CD4-positive, alpha-beta T cell treated with Interleukin-6 at 100 ng/mL for 8 hours (primary cell): ENCODE measurements around the gene TAS1R3.
"Not testable (repeated sequence)": the region's sequence is repeated elsewhere in the genome, so short reads cannot be mapped to it uniquely, and the experiment has no call there.

Source experiments
- DNase-seq: peaks from one replicate; pipeline ENCODE4 v3.0.0-alpha.2; 2020; ENCODE audit warnings: mixed read lengths, low spot score

TAS1R3 gene

DNA sequence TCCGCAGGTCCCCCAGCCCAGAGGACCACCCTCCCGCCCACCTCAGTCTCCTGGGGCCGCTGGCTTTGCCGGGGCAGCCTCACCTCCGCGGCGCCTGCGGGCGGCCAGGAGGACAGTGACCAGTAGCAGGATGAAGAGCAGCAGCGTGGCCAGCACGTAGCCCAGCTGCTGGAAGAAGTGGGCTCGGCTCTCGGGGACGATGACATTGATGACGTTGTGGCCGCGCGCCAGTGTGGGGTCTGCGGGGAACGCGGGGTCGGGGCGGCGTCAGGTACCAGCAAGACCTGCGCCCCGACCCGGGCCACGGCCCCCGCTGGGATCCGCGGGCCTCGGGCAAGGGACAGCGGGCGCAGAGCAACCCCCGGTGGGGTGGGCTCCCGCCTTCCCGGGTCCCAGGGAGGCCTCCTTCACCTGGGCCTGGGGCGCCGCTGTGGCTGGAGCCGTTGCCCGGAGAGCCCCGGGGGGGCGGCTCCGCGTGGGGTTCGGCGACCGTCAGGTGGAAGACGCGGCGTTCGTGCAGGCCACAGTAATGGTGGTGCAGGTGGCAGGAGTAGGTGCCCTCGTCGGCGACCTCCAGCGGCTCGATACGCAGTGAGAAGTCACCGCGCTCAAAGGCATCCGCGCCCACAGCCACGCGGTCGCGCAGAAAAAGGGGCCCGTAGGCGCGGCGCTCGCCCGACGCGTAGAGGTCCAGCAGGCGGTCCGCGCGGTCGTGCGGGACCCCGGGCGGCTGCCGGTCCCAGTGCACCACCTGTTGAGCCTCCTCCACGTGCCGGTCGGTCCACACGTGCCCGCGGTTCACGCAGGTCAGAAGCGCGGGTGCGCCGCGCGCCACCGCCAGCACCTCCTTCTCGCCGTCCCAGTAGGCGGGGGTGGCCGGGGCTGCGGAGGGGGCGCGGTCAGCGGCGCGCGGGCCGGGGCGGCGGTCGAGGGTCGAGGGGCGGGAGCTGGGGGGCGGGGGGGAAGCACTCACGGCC lies 23.5 kb downstream of the TAS1R3 start:
- no peak for DNase-seq

DNA sequence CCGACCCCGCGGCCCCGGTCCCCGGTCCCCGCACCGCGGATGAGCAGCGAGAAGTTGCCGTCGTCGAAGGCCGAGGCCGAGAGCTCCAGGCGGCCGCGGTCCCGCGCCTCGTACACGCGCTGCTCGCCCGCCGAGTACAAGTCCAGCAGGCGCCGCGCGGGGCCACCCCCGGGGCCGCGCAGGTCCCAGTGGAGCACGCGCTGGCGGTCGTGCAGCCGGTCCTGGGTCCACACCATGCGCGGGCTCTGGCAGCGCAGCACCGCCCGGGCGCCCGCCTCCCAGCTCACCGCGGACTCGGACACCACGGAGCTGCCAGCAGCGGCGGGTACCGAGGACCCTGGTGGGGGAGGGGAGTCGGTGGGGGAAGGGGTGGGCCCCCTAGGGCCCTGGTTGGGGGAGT lies 24.3 kb downstream of the TAS1R3 start:
- no peak for DNase-seq

DNA sequence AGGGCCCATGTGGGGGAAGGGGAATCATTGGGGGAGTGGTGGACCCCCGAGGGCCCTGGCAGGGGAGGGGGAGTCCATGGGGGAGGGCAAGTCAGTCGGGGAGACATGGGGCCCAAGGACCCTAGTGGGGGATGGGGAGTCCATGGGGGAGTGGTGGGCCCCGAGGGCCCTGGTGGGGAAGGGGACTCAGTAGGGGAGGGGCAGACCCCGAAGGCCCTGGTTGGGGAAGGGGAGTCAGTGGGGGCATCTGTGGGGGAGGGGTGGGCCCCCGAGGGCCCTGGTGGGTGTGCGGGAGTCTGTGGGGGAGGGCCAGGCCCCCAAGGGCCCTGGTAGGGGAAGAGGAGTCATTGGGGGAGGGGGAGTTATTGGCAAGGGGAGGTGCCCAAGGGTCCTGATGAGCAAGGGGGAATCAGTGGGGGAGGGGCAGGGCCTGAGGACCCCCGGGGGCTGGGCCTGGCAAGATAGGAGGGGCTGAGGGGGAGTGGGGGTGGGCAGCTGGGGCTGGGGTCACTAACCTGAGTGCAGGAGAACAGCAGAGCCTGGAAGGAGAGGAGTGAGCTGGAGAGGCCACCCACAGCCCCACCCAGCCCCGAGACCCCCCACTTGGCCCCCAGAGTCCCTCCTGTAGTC lies 25.2 kb downstream of the TAS1R3 start:
- no peak for DNase-seq

DNA sequence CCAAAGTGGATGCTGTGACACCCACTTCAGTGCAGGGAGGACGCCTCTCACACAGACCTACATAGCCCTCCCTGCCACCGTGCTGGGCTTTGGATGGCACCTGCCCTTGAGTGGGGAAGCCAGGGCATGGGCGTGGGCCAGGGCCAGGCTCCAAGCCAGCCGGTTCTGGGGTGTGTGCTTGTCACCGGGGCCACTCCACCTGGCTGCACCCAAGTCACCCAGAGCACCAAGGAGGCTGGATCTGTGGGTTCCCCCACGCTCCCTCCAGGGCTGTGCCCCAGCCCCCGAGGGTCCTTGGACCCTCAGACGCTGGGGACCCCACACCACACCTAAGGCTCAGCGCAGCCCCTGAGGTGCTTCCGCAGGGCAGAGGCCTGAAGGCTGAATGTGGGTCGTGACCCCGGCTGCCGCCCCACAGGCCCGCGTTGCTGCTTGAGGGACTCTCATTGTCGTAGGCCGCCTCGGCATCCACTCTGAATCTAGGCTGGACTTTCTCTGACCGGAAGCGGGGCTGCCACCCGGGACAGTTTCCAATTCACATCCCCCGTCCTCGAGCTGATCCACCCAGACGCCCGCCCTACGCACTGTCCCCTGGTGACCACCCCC lies 25.8 kb downstream of the TAS1R3 start:
- DNase-seq: no peak

DNA sequence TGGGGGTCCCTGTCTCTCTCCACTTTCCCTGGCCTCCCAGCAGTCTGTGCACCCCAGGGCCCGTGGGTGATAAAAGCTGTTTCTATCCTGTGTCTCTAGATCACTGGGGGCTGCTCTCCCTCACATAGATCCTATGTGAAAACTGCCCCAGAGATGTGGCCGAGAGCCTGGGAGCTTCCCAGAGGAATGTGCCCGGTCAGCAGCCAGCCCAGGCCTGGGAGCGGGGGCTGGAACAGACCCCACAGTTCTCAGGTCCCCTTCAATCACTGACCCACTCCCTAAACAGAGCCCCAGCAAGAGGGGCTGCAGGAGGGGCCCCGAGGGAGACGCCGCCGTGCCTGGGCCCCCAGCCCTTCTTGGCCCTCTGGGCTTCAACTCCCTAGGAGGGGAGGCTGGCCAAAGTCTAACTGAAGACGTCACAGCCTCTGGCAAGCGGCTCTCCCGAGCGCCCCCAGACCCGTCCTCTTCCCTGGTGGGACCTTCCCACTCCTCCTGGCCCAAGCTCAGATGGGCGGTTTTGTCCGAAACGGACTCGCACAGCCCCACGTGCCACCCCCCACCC lies 26.9 kb downstream of the TAS1R3 start:
- DNase-seq: no peak

DNA sequence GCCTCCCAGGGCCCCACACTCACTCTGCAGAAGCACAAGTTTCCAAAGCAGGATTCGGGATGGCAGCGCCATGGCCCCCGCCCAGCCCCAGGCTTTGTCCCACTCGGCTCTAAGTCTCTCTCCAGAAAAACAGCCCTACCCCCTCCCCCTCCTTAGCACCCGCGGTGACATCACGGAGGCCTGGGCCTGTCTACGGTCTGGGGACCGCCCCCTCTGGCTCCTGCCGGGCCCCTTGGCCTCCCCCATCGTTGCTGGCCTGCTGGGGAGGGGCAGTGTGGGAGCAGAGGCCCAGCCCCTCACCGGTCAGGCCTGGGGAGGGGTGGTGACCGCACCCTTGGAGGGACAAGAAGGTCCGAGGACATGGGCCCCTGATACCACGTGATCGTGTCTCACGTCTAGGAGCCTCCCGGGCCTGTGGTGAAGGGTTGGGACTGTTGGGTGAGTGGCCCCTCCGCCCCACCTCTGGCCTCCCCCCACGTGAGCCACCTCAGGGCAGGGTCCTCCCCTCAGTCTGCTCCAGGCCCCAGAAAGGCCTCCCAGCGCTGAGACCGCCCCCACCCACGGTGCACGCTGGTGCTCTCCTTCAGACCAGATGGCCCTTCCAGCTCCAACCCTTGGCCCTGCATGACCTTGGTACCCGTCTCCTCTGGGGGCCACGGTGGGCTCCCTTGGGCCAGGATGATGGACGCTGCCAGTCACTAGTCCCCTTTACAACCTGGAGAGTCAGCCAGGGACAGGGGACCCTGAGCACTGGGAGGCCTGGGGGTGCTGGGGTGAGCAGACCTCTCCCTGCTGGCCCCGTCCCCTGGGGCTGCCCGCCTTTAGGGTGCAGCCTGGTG lies 27.6 kb downstream of the TAS1R3 start, which contains the start of gene MXRA8:
TSS of gene MXRA8 (minus strand) at position 123 of the 839 bp plus-strand sequence. CDS start at position 72, 51 bp downstream.
- no peak for DNase-seq

DNA sequence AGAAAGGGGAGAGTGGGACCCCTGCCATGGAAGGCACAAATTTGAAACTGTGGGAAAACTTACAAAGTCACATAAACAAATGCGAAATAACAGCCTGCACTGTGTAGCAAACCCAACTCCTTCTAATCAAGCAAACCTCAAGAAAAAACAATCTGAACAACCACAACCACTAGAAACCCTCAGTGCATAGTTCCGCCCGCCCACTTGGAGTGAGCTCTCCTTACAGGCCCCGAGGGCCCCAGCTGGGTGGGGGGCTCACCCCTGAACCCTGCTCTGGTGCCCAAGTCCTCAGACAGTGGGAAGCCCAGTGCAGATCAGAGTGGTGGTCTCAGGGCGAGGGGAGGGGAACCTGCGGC lies 28.2 kb downstream of the TAS1R3 start:
- DNase-seq: no peak

DNA sequence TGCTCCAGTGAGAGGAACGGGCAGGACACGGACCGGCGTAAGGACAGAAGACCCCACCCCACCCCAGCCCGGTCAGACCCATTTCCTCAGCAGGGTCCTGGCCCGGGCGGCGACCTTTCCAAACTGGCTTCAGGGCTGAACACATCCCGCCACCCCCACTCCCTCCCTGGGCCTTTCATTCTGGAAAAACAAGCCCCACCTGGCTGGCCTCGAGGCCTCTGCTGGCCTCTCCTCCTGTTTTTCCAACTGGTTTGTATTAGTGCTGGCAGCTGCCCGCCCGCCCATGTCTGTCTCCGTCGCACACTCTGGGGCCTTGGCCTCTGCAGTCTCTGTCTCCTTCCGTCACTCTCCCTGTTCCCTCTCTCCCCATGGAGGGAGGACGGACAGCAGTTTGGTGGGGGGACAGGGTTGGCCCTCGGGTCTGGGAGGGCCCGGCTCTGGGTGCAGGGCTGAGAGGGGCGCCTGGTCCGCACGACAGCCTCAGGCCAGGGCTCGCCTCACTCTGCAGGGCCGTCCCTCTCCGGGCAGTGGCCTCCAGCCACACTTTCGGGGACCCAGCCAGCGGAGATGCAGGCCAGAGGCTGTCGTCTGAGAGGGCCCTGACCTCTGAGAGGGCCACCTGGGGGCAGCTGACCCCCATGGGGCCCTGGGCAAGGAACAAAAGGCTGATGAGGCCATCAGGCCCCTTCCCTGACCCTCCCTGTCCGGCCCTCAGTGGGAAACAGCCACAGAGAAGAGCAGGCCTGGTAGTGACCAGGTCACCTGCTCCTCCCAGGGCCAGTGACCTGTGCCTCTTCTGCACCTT lies 28.8 kb downstream of the TAS1R3 start:
- no peak for DNase-seq

DNA sequence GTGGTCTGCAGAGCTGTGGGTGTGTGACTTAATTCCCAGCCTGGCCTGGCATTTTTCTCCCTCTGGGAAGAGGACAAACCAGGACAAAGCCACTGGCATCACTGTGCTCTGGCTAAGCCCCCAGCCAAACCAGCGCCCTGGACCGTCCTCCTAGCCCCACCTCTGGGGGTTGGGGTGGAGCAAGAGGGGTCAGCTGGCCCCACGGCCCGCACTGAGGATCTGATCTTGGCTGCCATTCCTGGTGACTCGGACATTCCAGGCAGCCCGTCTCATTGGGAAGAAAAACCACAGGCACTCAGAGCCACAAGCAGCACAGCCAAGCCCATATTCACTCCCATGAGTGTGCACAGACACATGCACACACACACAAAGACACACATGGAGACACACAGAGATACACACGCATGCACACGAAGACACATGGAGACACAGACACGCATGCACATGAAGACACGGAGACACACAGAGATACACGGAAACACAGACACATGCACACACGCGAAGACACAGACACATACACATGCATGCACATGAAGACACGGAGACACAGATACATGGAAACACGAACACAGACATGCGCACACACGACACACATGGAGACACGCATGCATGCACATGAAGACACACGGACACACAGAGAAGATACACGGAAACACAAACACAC lies 29.6 kb downstream of the TAS1R3 start:
- no peak for DNase-seq

DNA sequence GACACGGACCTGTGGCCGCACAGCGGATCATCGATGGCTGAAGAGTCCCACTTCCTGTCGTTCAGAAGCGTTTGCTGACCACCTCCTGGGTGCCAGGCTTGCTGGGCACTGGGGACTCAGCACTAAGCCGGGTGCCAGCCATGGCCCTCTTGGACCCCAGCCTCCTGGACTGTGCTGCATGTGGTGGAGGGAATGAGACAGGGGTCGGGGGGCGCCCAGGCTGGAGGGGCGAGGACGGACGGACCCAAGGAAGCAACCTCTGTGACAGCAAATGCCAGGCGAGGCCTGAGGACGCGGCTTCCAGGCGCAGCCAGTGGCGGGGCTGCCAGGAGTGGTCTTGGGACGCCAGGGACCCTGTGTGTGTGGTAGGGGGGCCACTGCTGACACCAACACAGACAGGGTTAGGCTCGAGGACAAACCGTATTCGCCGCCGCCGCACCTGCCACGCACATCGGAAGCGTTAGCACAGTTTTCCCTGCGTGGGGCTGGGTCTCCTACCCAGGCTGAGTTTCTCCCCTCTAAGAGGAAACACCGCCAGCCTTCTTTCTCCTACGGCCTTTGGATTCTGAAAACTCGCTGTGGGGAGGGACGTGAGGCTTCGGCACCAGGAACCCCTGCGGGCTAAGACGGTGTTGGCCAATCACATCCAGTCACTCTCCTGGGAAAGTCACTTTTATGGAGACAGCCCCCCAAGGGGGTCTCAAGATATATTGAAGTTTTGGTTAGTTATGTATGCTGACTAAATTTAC lies 30.3 kb downstream of the TAS1R3 start:
- DNase-seq: no peak

DNA sequence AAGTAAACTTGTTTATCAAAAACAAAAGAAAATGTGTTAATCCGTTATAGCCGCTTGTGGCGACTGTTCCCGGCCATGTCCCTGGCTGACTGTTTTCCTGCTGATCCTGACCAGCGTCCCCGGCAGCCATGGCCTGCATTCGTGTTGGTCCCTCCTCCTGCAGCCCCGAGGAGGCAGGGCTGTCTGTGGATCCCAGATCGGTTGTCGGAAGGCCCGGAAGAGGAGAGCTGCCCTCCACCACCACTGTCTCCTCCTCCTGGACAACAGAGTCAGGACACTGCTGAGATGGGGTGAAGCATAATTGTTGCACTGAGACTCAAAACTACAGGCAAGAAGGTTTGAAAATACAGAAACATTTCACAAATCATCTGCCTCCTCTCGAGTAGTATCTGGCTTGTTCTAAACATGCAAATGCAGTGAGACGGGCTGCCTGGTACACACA lies 30.9 kb downstream of the TAS1R3 start:
- no peak for DNase-seq

DNA sequence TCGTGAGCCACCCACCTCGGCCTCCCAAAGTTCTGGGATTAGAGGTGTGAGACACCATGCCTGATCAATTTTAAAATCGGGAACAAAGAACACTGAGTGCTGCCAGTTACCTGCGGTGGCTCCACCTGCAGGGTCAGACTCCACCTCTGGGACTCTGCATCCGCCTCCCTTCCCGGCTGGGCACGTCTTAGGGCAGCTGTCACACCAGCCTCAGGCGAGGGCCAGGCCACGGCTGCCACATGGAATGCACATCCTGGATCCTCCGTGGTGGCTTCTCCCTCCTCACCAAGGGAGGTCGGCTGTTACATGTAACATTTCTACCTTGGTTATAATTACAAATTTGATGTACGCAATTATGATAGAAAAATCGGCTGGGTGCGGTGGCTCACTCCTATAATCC lies 33.2 kb downstream of the TAS1R3 start:
- no peak for DNase-seq

DNA sequence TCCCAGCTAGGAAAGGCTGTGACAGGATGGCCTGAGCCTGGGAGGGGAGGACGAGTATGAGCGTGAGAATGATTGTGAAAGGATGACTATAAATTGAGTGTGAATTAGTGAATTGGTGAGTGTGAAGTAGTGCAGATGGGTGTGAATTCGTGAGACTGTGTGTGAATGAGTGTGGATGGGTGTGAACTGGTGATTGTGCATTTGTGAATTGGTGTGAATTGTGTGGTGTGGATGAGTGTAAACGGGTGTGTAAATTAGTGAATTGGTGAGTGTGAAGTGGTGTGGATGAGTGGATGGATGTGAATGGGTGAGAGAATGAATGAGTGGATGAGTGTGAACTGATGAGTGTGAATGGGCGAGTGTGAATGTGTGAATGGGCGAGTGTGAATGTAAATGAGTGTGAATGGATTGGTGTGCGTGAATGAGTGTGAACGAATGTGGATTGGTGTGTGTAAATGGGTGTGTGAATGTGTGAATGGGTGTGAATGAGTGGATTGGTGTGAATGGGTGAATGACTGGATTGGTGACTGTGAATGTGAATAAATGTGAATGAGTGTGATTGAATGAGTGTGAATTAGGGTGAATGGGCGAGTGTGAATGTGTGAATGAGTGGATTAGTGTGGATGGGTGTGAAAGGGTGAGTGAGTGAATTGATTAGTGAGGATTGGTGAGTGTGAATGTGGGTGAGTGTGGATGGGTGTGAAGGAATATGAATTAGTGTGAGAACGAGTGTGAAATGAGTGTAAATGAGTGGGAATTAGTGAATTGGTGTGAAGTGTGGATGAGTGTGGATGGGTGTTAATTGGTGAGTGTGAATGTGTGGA lies 35.0 kb downstream of the TAS1R3 start:
- no peak for DNase-seq

DNA sequence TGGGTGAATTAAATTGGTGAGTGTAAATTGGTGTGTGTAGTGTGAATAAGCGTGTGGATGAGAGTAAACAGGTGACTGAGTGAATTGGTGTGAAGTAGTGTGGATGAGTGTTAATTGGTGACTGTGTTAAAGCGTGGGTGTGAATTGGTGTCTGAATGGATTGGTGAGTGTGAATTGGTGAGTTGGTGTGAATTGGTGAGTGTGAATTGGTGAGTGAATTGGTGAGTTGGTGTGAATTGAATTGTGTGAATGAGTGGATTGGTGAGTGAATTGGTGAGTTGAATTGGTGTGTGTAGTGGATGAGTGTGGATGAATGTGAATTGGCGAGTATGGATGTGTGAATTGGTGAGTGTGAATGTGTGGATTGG lies 35.6 kb downstream of the TAS1R3 start:
- DNase-seq: no peak

DNA sequence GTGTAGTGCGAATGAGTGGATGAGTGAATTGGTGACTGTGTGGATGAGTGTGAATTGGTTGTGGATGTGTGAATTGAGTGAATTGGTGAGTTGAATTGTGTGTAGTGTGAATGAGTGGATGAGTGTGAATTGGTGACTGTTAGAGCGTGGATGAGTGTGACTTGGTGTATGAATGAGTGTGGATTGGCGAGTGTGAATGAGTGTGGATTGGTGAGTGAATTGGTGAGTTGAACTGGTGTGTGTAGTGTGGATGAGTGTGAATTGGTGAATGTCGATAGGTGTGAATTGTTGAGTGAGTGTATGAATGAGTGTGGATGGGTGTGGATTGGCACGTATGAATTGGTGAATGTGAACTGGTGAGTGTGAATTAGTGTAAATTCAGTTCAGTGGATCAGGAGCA lies 36.2 kb downstream of the TAS1R3 start:
- no peak for DNase-seq

DNA sequence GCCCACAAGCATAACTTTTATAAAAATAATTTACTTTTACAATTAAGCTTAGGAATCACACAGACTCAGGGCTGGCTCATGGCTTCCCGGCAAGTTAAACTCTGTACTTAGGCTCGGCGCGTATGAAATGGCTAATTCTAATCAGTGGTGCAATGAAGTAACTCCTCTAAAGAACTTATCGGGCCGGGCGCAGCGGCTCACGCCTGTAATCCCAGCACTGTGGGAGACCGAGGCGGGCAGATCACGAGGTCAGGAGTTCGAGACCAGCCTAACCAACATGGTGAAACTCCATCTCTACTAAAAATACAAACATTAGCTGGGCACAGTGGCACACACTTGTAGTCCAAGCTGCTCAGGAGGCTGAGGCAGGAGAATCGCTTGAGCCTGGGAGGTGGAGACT lies 39.0 kb downstream of the TAS1R3 start:
- DNase-seq: not testable (repeated sequence)

DNA sequence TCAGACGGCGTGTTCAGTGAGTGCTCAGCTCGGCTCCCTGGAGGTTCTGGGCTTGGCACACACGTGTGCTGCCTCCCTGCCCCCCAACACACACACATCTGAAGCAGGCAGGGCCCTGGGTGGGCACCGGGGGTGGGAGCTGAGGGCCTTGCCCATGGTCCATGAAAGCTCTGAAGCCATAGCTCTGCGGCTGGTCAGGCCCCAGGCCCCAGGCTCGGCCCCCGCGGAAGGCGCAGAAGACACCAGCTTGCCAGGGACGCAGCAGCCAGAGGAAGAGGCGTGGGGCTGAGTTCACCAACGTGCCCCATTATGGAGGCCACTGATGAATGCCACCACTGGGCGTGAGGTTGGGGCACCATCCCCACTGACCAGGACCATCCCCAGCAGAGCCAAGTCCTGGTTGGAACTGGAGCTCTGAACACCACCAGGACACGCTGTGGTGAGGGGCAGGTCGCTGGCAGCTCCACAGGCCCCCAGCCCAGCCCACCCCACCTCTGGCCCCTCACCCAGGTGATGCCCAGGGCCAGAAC lies 39.8 kb downstream of the TAS1R3 start:
- DNase-seq: no peak

DNA sequence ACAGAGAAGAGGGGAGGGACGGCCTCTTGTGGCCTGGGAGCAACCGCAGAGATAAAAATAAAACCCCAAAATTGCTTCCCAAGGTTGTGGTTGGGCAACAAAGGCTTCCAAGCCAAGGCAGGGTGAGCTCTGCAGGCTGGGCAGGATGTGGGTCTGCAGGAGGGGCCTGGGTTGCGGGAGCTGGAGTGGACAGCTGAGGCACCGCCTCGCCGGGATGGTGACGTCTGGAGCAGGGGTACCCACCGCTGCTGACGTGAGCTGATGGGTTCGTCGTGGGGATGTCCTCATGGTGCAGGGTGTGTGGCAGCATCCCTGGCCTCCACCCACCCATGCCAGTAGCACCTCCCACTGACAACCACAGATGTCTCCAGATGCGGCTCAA lies 40.3 kb downstream of the TAS1R3 start:
- DNase-seq: peak; percentile 54
